RWPE1 (cell line): Measurements from ENCODE around the gene DCANP1.

Experiments
- CTCF ChIA-PET: fragments of 350-600 bp; sonication (Branson Sonifier 250); formaldehyde crosslinking; extraction: SDS; loops from one replicate; lab custom pipeline; 2021; lab: Yijun Ruan, JAX
- POLR2A ChIA-PET: fragments of 400-600 bp; formaldehyde crosslinking; extraction: SDS; loops from one replicate; lab custom pipeline; 2020; ENCODE audit warnings: antibody characterized with exemption; ENCODE audit not compliant: low non-redundant PET; lab: Yijun Ruan, JAX
- DNase-seq: peaks from one replicate; pipeline ENCODE4 v3.0.0; 2012; ENCODE audit warnings: low spot score
- H3K27ac ChIP-seq: fragments of 450-650 bp; 2 replicates; pipeline ENCODE4 v1.5.1; 2017
- TF ChIP-seq, protein P1 (sequence below): fragments of 450-650 bp; conservative IDR thresholded peaks from 2 replicates; pipeline ENCODE4 v1.5.1; 2017; ENCODE audit warnings: low read depth, mild to moderate bottlenecking

The DCANP1 gene

GRCh38 chr5:135448791-135449507, 1.8 kb upstream of the DCANP1 start:
- ChIA-PET CTCF (interaction anchor here (0.5 to 1.8 kb wide), 4 partner anchors 9 to 117 kb away, joined by 3 to 7 read pairs (median 4); no protein-coding TSS in a partner anchor), POLR2A (interaction anchor here (0.6 kb wide), 1 partner anchor 364 kb away, joined by 3 read pairs; no protein-coding TSS in a partner anchor)
- DNase-seq = no peak
- TF ChIP-seq, protein P1, sequence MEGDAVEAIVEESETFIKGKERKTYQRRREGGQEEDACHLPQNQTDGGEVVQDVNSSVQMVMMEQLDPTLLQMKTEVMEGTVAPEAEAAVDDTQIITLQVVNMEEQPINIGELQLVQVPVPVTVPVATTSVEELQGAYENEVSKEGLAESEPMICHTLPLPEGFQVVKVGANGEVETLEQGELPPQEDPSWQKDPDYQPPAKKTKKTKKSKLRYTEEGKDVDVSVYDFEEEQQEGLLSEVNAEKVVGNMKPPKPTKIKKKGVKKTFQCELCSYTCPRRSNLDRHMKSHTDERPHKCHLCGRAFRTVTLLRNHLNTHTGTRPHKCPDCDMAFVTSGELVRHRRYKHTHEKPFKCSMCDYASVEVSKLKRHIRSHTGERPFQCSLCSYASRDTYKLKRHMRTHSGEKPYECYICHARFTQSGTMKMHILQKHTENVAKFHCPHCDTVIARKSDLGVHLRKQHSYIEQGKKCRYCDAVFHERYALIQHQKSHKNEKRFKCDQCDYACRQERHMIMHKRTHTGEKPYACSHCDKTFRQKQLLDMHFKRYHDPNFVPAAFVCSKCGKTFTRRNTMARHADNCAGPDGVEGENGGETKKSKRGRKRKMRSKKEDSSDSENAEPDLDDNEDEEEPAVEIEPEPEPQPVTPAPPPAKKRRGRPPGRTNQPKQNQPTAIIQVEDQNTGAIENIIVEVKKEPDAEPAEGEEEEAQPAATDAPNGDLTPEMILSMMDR = no peak
- no peak overlapping the region for H3K27ac ChIP-seq

- ChIA-PET CTCF (interaction anchor here (1.0 to 1.8 kb wide), 3 partner anchors 9 to 118 kb away, joined by 3 to 7 read pairs (median 6); no protein-coding TSS in a partner anchor), POLR2A (interaction anchor here (0.6 to 0.8 kb wide), 2 partner anchors 13 to 363 kb away, joined by 3 read pairs; no protein-coding TSS in a partner anchor)
- H3K27ac ChIP-seq = no peak overlapping the region
- TF ChIP-seq, protein P1 = no peak
- DNase-seq = peak; percentile 45
Observed at GRCh38 chr5:135448071-135448739, 1.1 kb upstream of the DCANP1 start.

- H3K27ac ChIP-seq = no peak overlapping the region
- ChIA-PET POLR2A (no interaction called here), CTCF (interaction anchor here (1.4 kb wide), 1 partner anchor 11 kb away, joined by 7 read pairs; no protein-coding TSS in a partner anchor)
- TF ChIP-seq, protein P1 = no peak
- DNase-seq = no peak
Observed at GRCh38 chr5:135446615-135447014, 533 bp downstream of the DCANP1 start.

DNA sequence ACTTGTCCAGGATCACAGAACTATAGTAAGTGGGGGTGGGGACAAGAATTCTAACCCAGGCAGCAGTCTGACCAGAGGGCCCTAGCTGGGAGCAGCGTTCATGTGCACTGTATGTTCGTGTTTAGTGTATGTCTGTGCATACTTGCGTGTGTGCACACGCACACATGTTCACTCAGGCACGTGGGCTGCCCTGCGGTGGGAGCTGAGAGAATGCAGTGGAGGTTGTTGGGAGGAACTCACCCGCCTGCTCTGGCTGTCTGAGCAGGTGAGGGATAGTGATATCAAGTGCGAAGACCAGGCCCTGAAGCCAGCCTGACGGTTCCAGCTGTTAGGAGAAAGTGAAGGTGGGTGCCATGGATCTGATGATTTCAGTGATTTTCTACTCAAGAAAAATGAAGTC, 942 bp downstream of the DCANP1 start:
- no peak for DNase-seq
- ChIA-PET CTCF (interaction anchor here (1.4 kb wide), 1 partner anchor 11 kb away, joined by 7 read pairs; no protein-coding TSS in a partner anchor), POLR2A (no interaction called here)
- TF ChIP-seq, protein P1 = no peak
- H3K27ac ChIP-seq = no peak overlapping the region

DNA sequence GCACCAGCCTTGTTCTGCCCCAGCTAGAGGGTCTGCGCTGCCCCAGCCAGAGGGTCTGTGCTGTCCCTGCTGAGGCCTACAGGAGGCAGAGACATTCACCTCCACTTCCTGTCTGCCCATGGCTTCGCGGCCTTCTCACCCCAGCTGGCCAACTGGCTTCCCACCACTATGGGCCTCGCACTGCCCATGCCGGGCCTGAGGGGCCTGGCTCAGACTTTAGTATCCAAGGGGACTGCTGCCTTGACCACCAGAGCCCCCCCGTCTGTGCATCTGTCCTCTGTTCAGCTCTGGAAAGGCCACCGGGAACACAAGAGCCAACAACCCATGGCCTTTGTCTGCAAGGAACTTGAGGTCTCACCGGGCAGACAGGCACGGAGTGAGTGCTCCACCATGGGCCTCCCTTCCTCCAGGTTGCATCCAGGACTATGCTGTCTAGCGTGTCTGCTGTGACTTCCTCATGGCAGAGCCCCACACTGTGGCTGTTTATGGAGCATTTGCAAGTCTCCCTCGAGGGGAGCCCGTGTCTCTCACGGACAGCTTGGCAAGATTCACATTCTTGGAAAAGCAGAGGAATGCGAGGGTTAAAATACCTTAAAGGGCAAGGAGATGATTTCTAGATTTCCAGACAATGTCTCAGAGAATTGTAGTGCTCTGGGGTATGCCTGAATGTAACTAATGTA, 1.7 kb downstream of the DCANP1 start:
- no peak overlapping the region for H3K27ac ChIP-seq
- no peak for DNase-seq
- POLR2A ChIA-PET = no interaction called here
- TF ChIP-seq, protein P1 = no peak
- CTCF ChIA-PET = interaction anchor here (0.5 to 0.7 kb wide), 3 partner anchors 15 to 1875 kb away, joined by 3 to 5 read pairs (median 4); no protein-coding TSS in a partner anchor

- ChIA-PET CTCF (interaction anchor here (0.5 to 0.7 kb wide), 3 partner anchors 16 to 1876 kb away, joined by 3 to 5 read pairs (median 4); no protein-coding TSS in a partner anchor), POLR2A (no interaction called here)
- DNase-seq = no peak
- TF ChIP-seq, protein P1 = no peak
- no peak overlapping the region for H3K27ac ChIP-seq
Observed at GRCh38 chr5:135444881-135445280, 2.3 kb downstream of the DCANP1 start.
